AG10803 (cell line): ENCODE results near the gene PLA2G2C.

ENCODE experiments used
- DNase-seq: peaks from one replicate; pipeline ENCODE4 v3.0.0; 2010; ENCODE audit warnings: low read depth
- H3K4me3 ChIP-seq: 2 replicates; pipeline ENCODE4 v1.5.1; 2011; ENCODE audit warnings: mild to moderate bottlenecking, low read length, control low read depth
- CTCF ChIP-seq: conservative IDR thresholded peaks from 2 replicates; pipeline ENCODE4 v1.5.1; 2011; ENCODE audit warnings: mild to moderate bottlenecking, low read length, control low read depth, inconsistent platforms

Gene PLA2G2C

DNA sequence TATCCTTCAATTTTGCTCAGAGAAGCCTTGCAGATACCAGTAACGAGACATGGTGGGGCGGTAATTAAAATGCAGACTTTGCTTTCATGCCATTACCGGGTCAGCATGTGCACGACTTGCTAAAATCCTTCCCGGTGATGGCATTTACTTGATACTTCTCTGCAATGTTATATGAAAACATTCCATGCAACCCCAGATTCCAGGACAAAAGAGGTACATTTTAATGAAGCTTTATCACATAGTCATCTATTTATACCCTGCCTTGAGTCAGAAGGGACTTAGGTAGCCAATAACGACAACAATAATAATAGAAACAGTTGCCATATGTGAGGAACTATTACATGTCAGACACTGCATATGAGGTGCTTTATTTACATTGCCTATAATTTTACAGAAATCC, 29.4 kb upstream of the PLA2G2C start:
- no peak for TF ChIP-seq CTCF
- no peak overlapping the region for H3K4me3 ChIP-seq
- DNase-seq, result no peak

DNA sequence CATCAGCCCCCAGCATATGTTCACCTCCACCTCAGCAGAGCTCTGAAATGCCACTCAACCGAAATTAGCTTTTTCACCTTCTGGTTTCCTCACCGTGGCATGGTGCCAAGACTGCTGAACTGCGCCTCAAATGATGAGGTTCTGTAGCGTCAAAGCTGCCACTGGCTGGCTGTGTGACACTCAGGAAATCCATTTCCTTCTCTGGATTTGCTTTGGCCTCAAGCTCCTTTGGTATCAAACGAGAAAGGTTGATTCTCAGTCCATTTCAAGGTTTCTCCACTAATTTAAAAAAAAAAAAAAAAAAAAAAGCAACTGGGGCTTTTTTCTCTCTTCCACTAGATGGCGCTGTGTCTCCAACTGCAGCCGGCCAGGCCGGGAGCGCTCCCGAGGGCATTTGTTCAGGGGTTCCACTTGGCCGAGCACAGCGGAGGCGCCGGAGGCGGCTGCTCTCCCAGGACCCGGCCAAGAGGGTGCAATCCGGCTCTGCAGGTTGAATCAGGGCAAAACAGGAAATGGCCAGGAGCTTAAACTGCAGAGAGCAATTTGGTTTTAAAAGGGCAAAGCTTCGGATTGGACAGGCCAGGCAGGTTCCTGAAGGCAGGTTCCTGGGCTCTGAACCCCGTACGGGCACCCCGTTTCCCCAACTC, 26.5 kb upstream of the PLA2G2C start:
- TF ChIP-seq CTCF, result peak; percentile 75
- DNase-seq, result peak; percentile 41
- H3K4me3 ChIP-seq, result no peak overlapping the region

DNA sequence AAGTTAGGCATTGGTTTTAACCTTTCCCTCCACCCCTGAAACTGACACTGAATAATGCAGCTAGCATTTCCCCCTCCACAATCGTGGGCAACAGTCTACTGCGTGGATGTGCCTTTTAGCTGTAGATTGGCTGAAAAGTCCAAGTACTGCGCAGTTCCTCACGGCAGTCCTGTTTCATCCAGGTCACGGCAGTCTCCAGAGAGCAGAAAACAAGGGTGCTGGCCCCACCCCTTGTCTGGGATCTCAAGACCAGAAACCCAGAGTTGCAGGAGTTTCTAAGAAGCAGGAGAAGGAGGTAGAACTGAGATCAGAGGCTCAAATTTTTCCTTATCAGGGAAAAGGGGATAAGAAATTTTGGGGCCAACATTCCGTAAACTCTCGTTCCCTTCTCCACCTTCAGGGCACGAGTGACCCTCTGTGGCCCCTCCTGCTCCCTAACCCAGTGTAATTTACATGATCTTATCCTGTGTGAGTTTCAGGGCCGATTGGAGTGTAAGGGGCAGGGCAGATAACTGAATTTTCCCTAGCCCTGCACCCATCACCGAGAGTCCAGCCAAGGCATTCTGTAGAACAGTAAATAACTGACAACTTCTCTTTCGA, 25.9 kb upstream of the PLA2G2C start:
- TF ChIP-seq CTCF, result no peak
- no peak overlapping the region for H3K4me3 ChIP-seq
- DNase-seq, result no peak

DNA sequence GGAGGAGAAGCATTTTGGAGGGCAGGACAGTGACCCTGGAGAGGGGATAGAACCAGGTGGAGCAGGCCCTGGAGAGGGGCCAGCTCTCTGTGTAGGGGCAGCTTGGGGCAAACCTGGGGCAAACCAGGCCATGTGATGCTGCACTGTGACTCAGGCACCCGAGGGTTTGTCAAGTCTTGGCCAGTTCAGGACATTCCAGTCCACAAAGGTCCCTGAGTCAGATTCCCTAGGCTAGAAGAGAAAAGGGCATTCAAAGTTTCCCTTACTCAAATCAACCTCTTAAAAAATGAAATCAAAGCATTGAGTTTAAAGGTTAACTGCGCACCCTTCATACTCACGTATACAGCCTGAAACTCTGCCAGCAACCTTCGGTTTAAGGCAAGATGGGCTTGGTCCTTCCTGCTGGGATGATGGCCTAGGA, 25.2 kb upstream of the PLA2G2C start:
- TF ChIP-seq CTCF, result no peak
- DNase-seq, result no peak
- H3K4me3 ChIP-seq, result no peak overlapping the region

DNA sequence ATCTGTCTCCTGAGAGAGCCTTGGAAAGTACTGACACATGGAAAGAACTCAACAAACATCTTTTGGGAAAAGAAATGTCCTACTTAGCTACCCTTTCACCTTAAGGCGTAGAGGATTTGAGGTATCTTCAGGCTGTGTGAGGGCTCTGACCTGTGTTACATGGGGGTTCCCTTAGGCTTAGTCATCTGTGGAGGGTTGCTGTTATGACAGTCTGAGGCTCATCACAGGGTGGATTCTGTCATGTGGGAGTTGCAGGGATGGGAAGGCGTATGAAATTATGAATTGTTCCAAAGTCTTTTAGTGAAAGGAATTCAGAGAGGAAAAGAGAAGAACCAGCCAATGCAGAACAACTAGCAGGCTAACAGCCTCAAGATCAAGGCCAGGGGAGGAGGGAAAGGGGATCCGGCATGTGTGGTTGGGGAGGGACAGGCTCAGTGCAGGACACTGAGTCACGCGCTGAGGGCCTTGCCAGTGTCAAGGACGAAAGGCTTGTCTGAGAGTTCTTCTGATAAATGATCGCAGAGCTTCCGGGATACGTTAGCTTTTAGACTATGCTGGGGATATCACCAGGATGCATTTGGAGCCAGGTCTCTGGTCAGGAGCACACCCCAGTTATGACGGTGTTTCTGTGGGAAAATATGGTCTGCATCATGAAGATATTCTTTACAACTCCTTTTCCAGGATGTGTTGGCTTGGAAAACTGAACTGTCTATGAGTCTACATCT, 24.6 kb upstream of the PLA2G2C start:
- no peak for TF ChIP-seq CTCF
- H3K4me3 ChIP-seq, result no peak overlapping the region
- no peak for DNase-seq

GRCh38 chr1:20209471-20209870, 23.2 kb upstream of the PLA2G2C start:
- no peak for TF ChIP-seq CTCF
- H3K4me3 ChIP-seq, result no peak overlapping the region
- no peak for DNase-seq

DNA sequence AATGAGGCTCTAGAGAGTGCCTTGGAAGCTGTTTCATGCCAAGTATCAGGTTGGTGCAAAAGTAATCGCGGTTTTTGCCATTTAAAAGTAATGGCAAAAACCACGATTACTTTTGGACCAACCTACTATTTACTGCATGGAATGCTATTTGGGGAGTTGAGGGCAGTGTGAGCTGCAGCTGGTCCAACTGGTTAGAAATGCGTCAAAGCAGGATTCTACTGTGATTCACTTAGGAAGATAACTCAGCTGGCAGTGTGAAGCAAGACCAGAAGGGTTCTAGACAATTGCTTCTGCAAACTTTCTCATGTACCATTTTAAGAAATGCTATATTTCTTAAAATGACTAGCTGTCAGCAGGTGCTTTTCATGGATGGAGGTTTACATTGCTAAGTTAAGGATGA, 21.2 kb upstream of the PLA2G2C start:
- H3K4me3 ChIP-seq, result no peak overlapping the region
- peak; percentile 10 for DNase-seq
- TF ChIP-seq CTCF, result no peak
